Osteocyte (in vitro differentiated cells): ENCODE data around the gene MCTP1. TPM values are rescaled to one million over a fixed set of nuclear protein-coding genes. Genes with fewer than 3 reads are reported as not detected.

ENCODE experiments used
- DNase-seq: peaks from one replicate; pipeline ENCODE4 v3.0.0; 2021; ENCODE audit warnings: mixed read lengths; ENCODE audit not compliant: unreplicated experiment; ENCODE audit errors: extremely low spot score
- H3K27ac Mint-ChIP-seq: one replicate; pipeline ENCODE4 v1.8.0; 2021; ENCODE audit warnings: mild to moderate bottlenecking, mixed read lengths; ENCODE audit not compliant: unreplicated experiment
- H3K27me3 Mint-ChIP-seq: one replicate; pipeline ENCODE4 v1.8.0; 2021; ENCODE audit warnings: mixed read lengths; ENCODE audit not compliant: unreplicated experiment
- H3K36me3 Mint-ChIP-seq: one replicate; pipeline ENCODE4 v1.8.0; 2021; ENCODE audit warnings: mixed read lengths; ENCODE audit not compliant: unreplicated experiment
- H3K4me1 Mint-ChIP-seq: one replicate; pipeline ENCODE4 v1.8.0; 2021; ENCODE audit warnings: mixed read lengths; ENCODE audit not compliant: unreplicated experiment
- H3K4me3 Mint-ChIP-seq: one replicate; pipeline ENCODE4 v1.8.0; 2021; ENCODE audit warnings: mild to moderate bottlenecking, moderate library complexity, mixed read lengths; ENCODE audit not compliant: unreplicated experiment
- H3K9me3 Mint-ChIP-seq: one replicate; pipeline ENCODE4 v1.8.0; 2021; ENCODE audit warnings: mixed read lengths; ENCODE audit not compliant: unreplicated experiment
- CTCF ChIP-seq: fragments of 200-600 bp; sonication (generic); IDR thresholded peaks from 2 replicates; pipeline ENCODE4 v1.5.0; 2021; ENCODE audit warnings: antibody characterized with exemption, mild to moderate bottlenecking, moderate library complexity
- total RNA-seq: library from RNA; stranded (reverse); gene quantifications from 2 replicates; pipeline ENCODE4 v1.2.1, GENCODE V29; 2021

The MCTP1 gene
- total RNA-seq, 1 donor from 2014 or later: 0.67 TPM

GRCh38 chr5:94901191-94901979, 383.5 kb downstream of the MCTP1 start:
- H3K9me3 Mint-ChIP-seq: no peaks in the 10 kb centered on the region
- no peaks in the 10 kb centered on the region for H3K27me3 Mint-ChIP-seq
- no peak for TF ChIP-seq CTCF
- no peak overlapping the region for H3K4me3 Mint-ChIP-seq
- no peaks in the 10 kb centered on the region for H3K36me3 Mint-ChIP-seq
- H3K4me1 Mint-ChIP-seq: peaks cover 10% of the 10 kb centered on the region
- peak overlapping the region; percentile 15 for H3K27ac Mint-ChIP-seq
- DNase-seq: no peak

- no peak for DNase-seq
- no peaks in the 10 kb centered on the region for H3K36me3 Mint-ChIP-seq
- peaks cover 10% of the 10 kb centered on the region for H3K4me1 Mint-ChIP-seq
- H3K9me3 Mint-ChIP-seq: no peaks in the 10 kb centered on the region
- no peak overlapping the region for H3K27ac Mint-ChIP-seq
- H3K27me3 Mint-ChIP-seq: peaks cover 2% of the 10 kb centered on the region
- no peak overlapping the region for H3K4me3 Mint-ChIP-seq
- TF ChIP-seq CTCF: no peak
These were observed 384.8 kb downstream of the MCTP1 start for GRCh38 chr5:94900006-94900505.

- Mint-ChIP-seq H3K27me3 (peaks cover 6% of the 10 kb centered on the region), H3K4me1 (no peaks in the 10 kb centered on the region), H3K36me3 (no peaks in the 10 kb centered on the region), H3K4me3 (no peak overlapping the region), H3K27ac (no peak overlapping the region), H3K9me3 (no peaks in the 10 kb centered on the region)
- peak; percentile 47 for TF ChIP-seq CTCF
- DNase-seq: no peak
These were observed 391.3 kb downstream of the MCTP1 start for GRCh38 chr5:94893412-94894135.

- Mint-ChIP-seq H3K27me3 (peaks cover 6% of the 10 kb centered on the region), H3K27ac (no peak overlapping the region), H3K9me3 (no peaks in the 10 kb centered on the region), H3K36me3 (no peaks in the 10 kb centered on the region), H3K4me3 (no peak overlapping the region), H3K4me1 (no peaks in the 10 kb centered on the region)
- no peak for DNase-seq
- TF ChIP-seq CTCF: no peak
These were observed 392.9 kb downstream of the MCTP1 start for GRCh38 chr5:94891972-94892371.

- Mint-ChIP-seq H3K4me1 (no peaks in the 10 kb centered on the region), H3K4me3 (no peak overlapping the region), H3K36me3 (no peaks in the 10 kb centered on the region), H3K27me3 (peaks cover 8% of the 10 kb centered on the region), H3K27ac (no peak overlapping the region), H3K9me3 (no peaks in the 10 kb centered on the region)
- no peak for DNase-seq
- TF ChIP-seq CTCF: no peak
These were observed 393.3 kb downstream of the MCTP1 start for GRCh38 chr5:94891565-94891964.
